HG03103 (cell line): ENCODE measurements around the gene ETV5.
A peak's percentile ranks its signal among the peaks of the same experiment; 100 is the strongest.
"Not testable (repeated sequence)": the region's sequence is repeated elsewhere in the genome, so short reads cannot be mapped to it uniquely, and the experiment has no call there.

Source experiments
- ATAC-seq: cut with Tn5 transposase; IDR thresholded peaks from one replicate; pipeline ENCODE4 v1.9.1; 2021; ENCODE audit warnings: low read depth; ENCODE audit not compliant: unreplicated experiment

The ETV5 gene

GRCh38 chr3:186025993-186026392, 82.9 kb downstream of the ETV5 start:
- not testable (repeated sequence) for ATAC-seq

GRCh38 chr3:186025161-186025560, 83.7 kb downstream of the ETV5 start:
- no peak for ATAC-seq

GRCh38 chr3:186024210-186024609, 84.7 kb downstream of the ETV5 start:
- no peak for ATAC-seq

- ATAC-seq = no peak
Observed at GRCh38 chr3:186022931-186023330, 86.0 kb downstream of the ETV5 start.

GRCh38 chr3:186021673-186022362, 87.1 kb downstream of the ETV5 start:
- no peak for ATAC-seq

GRCh38 chr3:186021250-186021649, 87.6 kb downstream of the ETV5 start:
- not testable (repeated sequence) for ATAC-seq

- ATAC-seq = not testable (repeated sequence)
Observed at GRCh38 chr3:186019288-186019687, 89.6 kb downstream of the ETV5 start.

GRCh38 chr3:186014866-186015265, 94.0 kb downstream of the ETV5 start:
- ATAC-seq = no peak

GRCh38 chr3:186013312-186013711, 95.6 kb downstream of the ETV5 start:
- ATAC-seq = no peak

GRCh38 chr3:186012137-186012536, 96.8 kb downstream of the ETV5 start:
- ATAC-seq = no peak

- no peak for ATAC-seq
Observed at GRCh38 chr3:186004671-186005070, 104.2 kb downstream of the ETV5 start.

- ATAC-seq = no peak
Observed at GRCh38 chr3:186004209-186004608, 104.7 kb downstream of the ETV5 start.

- ATAC-seq = no peak
Observed at GRCh38 chr3:186003610-186004009, 105.3 kb downstream of the ETV5 start.

- ATAC-seq = peak; percentile 68
Observed at GRCh38 chr3:186002884-186003472, 105.9 kb downstream of the ETV5 start.

GRCh38 chr3:186001842-186002241, 107.0 kb downstream of the ETV5 start:
- ATAC-seq = no peak

- no peak for ATAC-seq
Observed at GRCh38 chr3:185999221-185999620, 109.7 kb downstream of the ETV5 start.

- no peak for ATAC-seq
Observed at GRCh38 chr3:185998136-185998535, 110.8 kb downstream of the ETV5 start.

GRCh38 chr3:185997130-185997529, 111.8 kb downstream of the ETV5 start:
- ATAC-seq = no peak
